HG03108 (cell line): ENCODE data around the gene ANKRD34C.
"Not testable (repeated sequence)": the region's sequence is repeated elsewhere in the genome, so short reads cannot be mapped to it uniquely, and the experiment has no call there.

Experiments used
- ATAC-seq: cut with Tn5 transposase; IDR thresholded peaks from one replicate; pipeline ENCODE4 v1.9.1; 2021; ENCODE audit warnings: moderate library complexity; ENCODE audit not compliant: unreplicated experiment

ANKRD34C gene

GRCh38 chr15:79310985-79311900 is 28.7 kb downstream of the ANKRD34C start, which contains the start of gene TMED3:
TSS of gene TMED3 (plus strand) at chr15:79311112. CDS start at chr15:79311250, 138 bp downstream.
- ATAC-seq: peak; percentile 94

- no peak for ATAC-seq
Observed at GRCh38 chr15:79311901-79312553, 29.5 kb downstream of the ANKRD34C start.

GRCh38 chr15:79314186-79314585 is 31.7 kb downstream of the ANKRD34C start:
- ATAC-seq: no peak

- ATAC-seq: no peak
Observed at GRCh38 chr15:79314811-79315210, 32.3 kb downstream of the ANKRD34C start.

GRCh38 chr15:79315623-79316328 is 33.3 kb downstream of the ANKRD34C start:
- no peak for ATAC-seq

- ATAC-seq: no peak
Observed at GRCh38 chr15:79316864-79317263, 34.3 kb downstream of the ANKRD34C start.

- ATAC-seq: not testable (repeated sequence)
Observed at GRCh38 chr15:79319973-79320372, 37.5 kb downstream of the ANKRD34C start.

- ATAC-seq: no peak
Observed at GRCh38 chr15:79321876-79322275, 39.4 kb downstream of the ANKRD34C start.

- ATAC-seq: no peak
Observed at GRCh38 chr15:79322306-79322705, 39.8 kb downstream of the ANKRD34C start.

- ATAC-seq: no peak
Observed at GRCh38 chr15:79322945-79323344, 40.4 kb downstream of the ANKRD34C start.

GRCh38 chr15:79329171-79329611 is 46.7 kb downstream of the ANKRD34C start:
- ATAC-seq: no peak
